KMS-11 (cell line): ENCODE measurements around the gene AFF3.

Source experiments
- H2AFZ ChIP-seq: fragments of 200-600 bp; sonication (generic); 2 replicates; pipeline ENCODE4 v1.6.1; 2016; ENCODE audit warnings: antibody characterized with exemption, mixed run types, low read depth
- H3K27ac ChIP-seq: fragments of 200-600 bp; sonication (generic); 2 replicates; pipeline ENCODE4 v1.6.1; 2016; ENCODE audit warnings: mild to moderate bottlenecking, mixed run types
- H3K27me3 ChIP-seq: fragments of 200-600 bp; sonication (generic); 2 replicates; pipeline ENCODE4 v1.6.1; 2017; ENCODE audit warnings: mild to moderate bottlenecking, low read depth, mixed run types, moderate library complexity; ENCODE audit not compliant: insufficient read depth
- H3K36me3 ChIP-seq: fragments of 200-600 bp; sonication (generic); 2 replicates; pipeline ENCODE4 v1.6.1; 2017; ENCODE audit warnings: mild to moderate bottlenecking, mixed run types; ENCODE audit not compliant: insufficient read depth
- H3K4me1 ChIP-seq: fragments of 200-600 bp; sonication (generic); 2 replicates; pipeline ENCODE4 v1.6.1; 2016; ENCODE audit warnings: mild to moderate bottlenecking, low read depth, mixed run types; ENCODE audit not compliant: poor library complexity, severe bottlenecking
- H3K4me2 ChIP-seq: fragments of 200-600 bp; sonication (generic); 2 replicates; pipeline ENCODE4 v1.7.0; 2016; ENCODE audit warnings: mild to moderate bottlenecking, mixed run types
- H3K4me3 ChIP-seq: fragments of 200-600 bp; sonication (generic); IDR thresholded peaks from 2 replicates; pipeline ENCODE4 v1.6.1; 2017; ENCODE audit warnings: low read depth, low read length, mixed read lengths; ENCODE audit not compliant: insufficient read depth
- H3K79me2 ChIP-seq: fragments of 200-600 bp; sonication (generic); 2 replicates; pipeline ENCODE4 v1.6.1; 2016; ENCODE audit warnings: low read depth, mixed run types; ENCODE audit not compliant: insufficient read depth
- H3K9ac ChIP-seq: fragments of 200-600 bp; sonication (generic); 2 replicates; pipeline ENCODE4 v1.6.1; 2016; ENCODE audit warnings: mild to moderate bottlenecking, mixed run types
- H4K20me1 ChIP-seq: fragments of 200-600 bp; sonication (generic); 2 replicates; pipeline ENCODE4 v1.6.1; 2016; ENCODE audit warnings: mild to moderate bottlenecking, mixed run types; ENCODE audit not compliant: insufficient read depth
- CTCF ChIP-seq: fragments of 200-600 bp; sonication (generic); conservative IDR thresholded peaks from 2 replicates; pipeline ENCODE4 v1.6.1; 2017; ENCODE audit warnings: low read depth, mild to moderate bottlenecking, antibody characterized with exemption, low read length, moderate library complexity, mixed read lengths

The AFF3 gene

DNA sequence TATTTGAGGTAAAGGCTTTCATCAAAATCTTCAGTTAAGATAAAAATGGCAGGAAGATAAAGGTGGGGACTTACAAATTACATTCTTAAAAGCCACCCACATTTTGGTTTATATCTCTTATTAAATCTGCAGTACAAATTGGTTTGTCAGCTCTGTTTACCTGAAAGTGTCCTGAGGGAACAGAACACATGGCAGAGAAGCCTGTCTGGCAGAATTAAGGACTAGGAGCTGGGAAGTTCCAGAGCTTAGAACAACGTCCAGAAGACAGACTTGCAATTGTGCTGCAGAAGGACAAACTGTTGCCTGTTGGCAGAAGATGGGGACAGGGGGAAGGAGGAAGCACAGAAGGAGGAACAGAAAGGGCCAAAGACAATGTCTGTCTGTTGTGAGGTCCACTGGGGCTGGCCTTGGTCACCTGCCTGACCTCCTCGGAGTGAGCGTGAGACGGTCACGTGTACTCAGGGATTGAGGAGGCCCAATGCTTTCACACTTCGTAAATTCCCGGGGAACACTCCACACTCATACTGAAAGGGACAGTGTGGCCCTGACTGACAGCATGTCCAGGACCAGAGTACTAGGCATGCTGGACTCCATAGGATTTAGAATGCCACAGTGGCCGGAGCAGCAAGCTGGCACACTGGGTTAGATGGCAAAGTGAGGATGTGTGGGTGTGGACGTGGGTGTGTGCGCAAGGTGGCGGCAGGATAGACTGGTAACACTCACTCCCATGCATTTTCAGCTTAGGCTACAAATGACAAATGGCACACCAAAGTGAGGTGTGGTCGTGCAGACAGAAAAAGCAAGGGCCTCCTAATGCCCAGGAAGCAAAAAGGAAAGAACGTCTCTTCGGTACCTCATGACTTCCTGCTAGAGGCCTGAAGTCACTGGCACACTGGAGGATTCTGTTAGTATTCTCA lies 441.6 kb downstream of the AFF3 start:
- no peak overlapping the region for H3K4me2 ChIP-seq
- no peak overlapping the region for H3K27ac ChIP-seq
- TF ChIP-seq CTCF, result no peak
- no peaks in the 10 kb centered on the region for H3K36me3 ChIP-seq
- H3K79me2 ChIP-seq, result no peaks in the 10 kb centered on the region
- H3K4me1 ChIP-seq, result no peaks in the 10 kb centered on the region
- H2AFZ ChIP-seq, result no peak overlapping the region
- no peaks in the 10 kb centered on the region for H4K20me1 ChIP-seq
- H3K4me3 ChIP-seq, result no peak overlapping the region
- H3K9ac ChIP-seq, result no peak overlapping the region
- H3K27me3 ChIP-seq, result no peaks in the 10 kb centered on the region

- no peak overlapping the region for H3K4me2 ChIP-seq
- H3K4me3 ChIP-seq, result no peak overlapping the region
- no peaks in the 10 kb centered on the region for H3K79me2 ChIP-seq
- H3K36me3 ChIP-seq, result no peaks in the 10 kb centered on the region
- no peaks in the 10 kb centered on the region for H3K4me1 ChIP-seq
- no peak overlapping the region for H3K9ac ChIP-seq
- no peaks in the 10 kb centered on the region for H3K27me3 ChIP-seq
- no peaks in the 10 kb centered on the region for H4K20me1 ChIP-seq
- no peak overlapping the region for H2AFZ ChIP-seq
- H3K27ac ChIP-seq, result no peak overlapping the region
- no peak for TF ChIP-seq CTCF
Observed at GRCh38 chr2:99698896-99699295, 443.5 kb downstream of the AFF3 start.

DNA sequence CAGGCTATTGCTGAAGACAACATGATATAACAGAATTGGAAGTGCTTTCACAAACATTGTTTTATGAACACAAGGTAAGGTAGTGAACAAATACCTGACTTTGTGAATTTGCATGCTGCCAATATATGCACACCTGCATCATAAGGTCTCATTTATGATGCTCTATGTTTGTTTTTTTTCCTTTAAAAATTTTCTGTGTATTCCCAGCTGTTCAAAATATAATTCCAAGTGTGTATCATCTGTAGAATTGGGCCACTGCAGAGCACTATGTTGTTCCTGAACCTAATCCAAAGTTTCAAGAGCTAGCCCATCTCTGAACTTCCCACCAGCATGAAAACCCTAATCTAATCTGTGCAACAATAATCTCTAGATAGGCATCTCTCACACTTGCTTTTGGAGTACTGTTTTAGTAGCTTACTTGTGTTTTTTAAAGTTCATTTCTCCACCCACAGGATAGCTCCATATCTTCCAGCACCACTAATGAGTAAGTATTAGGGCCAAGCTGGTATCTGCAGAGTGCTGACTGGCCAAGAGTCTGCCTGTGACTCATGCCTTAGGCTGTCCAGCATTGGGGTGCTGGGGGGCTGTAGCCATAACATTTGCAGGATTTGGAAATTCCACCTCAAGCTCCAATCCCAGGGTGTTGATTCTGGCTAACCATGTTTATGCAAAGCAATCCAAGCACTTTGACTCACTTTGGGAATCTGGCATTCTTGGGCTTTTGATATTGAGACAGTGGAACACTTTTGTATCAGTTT lies 444.4 kb downstream of the AFF3 start:
- Histone ChIP-seq H3K79me2 (no peaks in the 10 kb centered on the region), H3K9ac (no peak overlapping the region), H2AFZ (no peak overlapping the region), H3K4me3 (no peak overlapping the region), H3K4me1 (no peaks in the 10 kb centered on the region), H3K36me3 (no peaks in the 10 kb centered on the region), H4K20me1 (no peaks in the 10 kb centered on the region), H3K27ac (no peak overlapping the region), H3K27me3 (no peaks in the 10 kb centered on the region), H3K4me2 (no peak overlapping the region)
- TF ChIP-seq CTCF, result no peak

GRCh38 chr2:99695944-99696253 lies 446.5 kb downstream of the AFF3 start:
- H2AFZ ChIP-seq, result no peak overlapping the region
- no peak overlapping the region for H3K4me3 ChIP-seq

More at GRCh38 chr2:99695944-99696253, 446.5 kb downstream of the AFF3 start:
- Histone ChIP-seq H3K4me1 (no peaks in the 10 kb centered on the region), H3K27ac (no peak overlapping the region), H3K9ac (no peak overlapping the region), H4K20me1 (no peaks in the 10 kb centered on the region), H3K79me2 (no peaks in the 10 kb centered on the region), H3K27me3 (no peaks in the 10 kb centered on the region), H3K36me3 (no peaks in the 10 kb centered on the region), H3K4me2 (no peak overlapping the region)
- TF ChIP-seq CTCF, result no peak
